NCI-H82 treated with DMSO at 0.1 percent for 48 hours (cell line): ENCODE measurements around the gene ALPI.
"Not testable (repeated sequence)": the region's sequence is repeated elsewhere in the genome, so short reads cannot be mapped to it uniquely, and the experiment has no call there.

Experiments used
- DNase-seq: peaks from one replicate; lab custom pipeline; 2025; ENCODE audit not compliant: unreplicated experiment; lab: John Stamatoyannopoulos, UW

Gene ALPI

GRCh38 chr2:232420463-232421188 lies 35.3 kb upstream of the ALPI start:
- DNase-seq = no peak

GRCh38 chr2:232421189-232421785 lies 34.7 kb upstream of the ALPI start:
- no peak for DNase-seq

GRCh38 chr2:232422051-232422450 lies 33.9 kb upstream of the ALPI start:
- no peak for DNase-seq

GRCh38 chr2:232422996-232423395 lies 33.0 kb upstream of the ALPI start:
- peak; percentile 7 for DNase-seq

- DNase-seq = not testable (repeated sequence)
These were observed 32.5 kb upstream of the ALPI start for GRCh38 chr2:232423407-232423806.

- DNase-seq = no peak
These were observed 24.0 kb upstream of the ALPI start for GRCh38 chr2:232431705-232432590.

GRCh38 chr2:232432598-232433184 lies 23.3 kb upstream of the ALPI start:
- no peak for DNase-seq

- DNase-seq = not testable (repeated sequence)
These were observed 22.3 kb upstream of the ALPI start for GRCh38 chr2:232433622-232434021.

GRCh38 chr2:232434091-232434490 lies 21.9 kb upstream of the ALPI start:
- no peak for DNase-seq

- DNase-seq = no peak
These were observed 21.2 kb upstream of the ALPI start for GRCh38 chr2:232434563-232435374.

- no peak for DNase-seq
These were observed 20.6 kb upstream of the ALPI start for GRCh38 chr2:232435375-232435648.

GRCh38 chr2:232435805-232436204 lies 20.1 kb upstream of the ALPI start:
- DNase-seq = no peak

GRCh38 chr2:232436381-232437194 lies 19.4 kb upstream of the ALPI start:
- no peak for DNase-seq

- DNase-seq = no peak
These were observed 18.8 kb upstream of the ALPI start for GRCh38 chr2:232437195-232437571.

GRCh38 chr2:232438091-232438490 lies 17.9 kb upstream of the ALPI start:
- no peak for DNase-seq

- no peak for DNase-seq
These were observed 16.8 kb upstream of the ALPI start for GRCh38 chr2:232438951-232439757.

GRCh38 chr2:232439758-232440135 lies 16.2 kb upstream of the ALPI start:
- DNase-seq = no peak

GRCh38 chr2:232440220-232441018 lies 15.5 kb upstream of the ALPI start:
- DNase-seq = peak; percentile 26
